Activated CD4-positive, alpha-beta memory T cell treated with anti-CD3 and anti-CD28 coated beads, Interleukin-2, amount 10 ng/mL, durations not matched to agents 7 days and 5 days (primary cell): Measurements from ENCODE around the gene MCU. TPM values are rescaled to one million over a fixed set of nuclear protein-coding genes. Genes with fewer than 3 reads are reported as not detected.
"Not testable (repeated sequence)": the region's sequence is repeated elsewhere in the genome, so short reads cannot be mapped to it uniquely, and the experiment has no call there.

Experiments
- CTCF ChIA-PET: fragments of 350-600 bp; sonication (Branson Sonifier 250); formaldehyde crosslinking; loops from one replicate; lab custom pipeline; 2021; ENCODE audit warnings: antibody characterized with exemption, inconsistent platforms; lab: Charles Lee
- POLR2A ChIA-PET: fragments of 350-600 bp; sonication (Branson Sonifier 250); formaldehyde crosslinking; loops from one replicate; lab custom pipeline; 2021; ENCODE audit warnings: antibody characterized with exemption; lab: Charles Lee
- DNase-seq: peaks from one replicate; pipeline ENCODE4 v3.0.0-alpha.2; 2020
- H3K27ac Mint-ChIP-seq: one replicate; pipeline ENCODE4 v1.8.0; 2021; ENCODE audit warnings: mild to moderate bottlenecking, mixed read lengths
- H3K27me3 Mint-ChIP-seq: one replicate; pipeline ENCODE4 v1.8.0; 2021; ENCODE audit warnings: mixed read lengths
- H3K36me3 Mint-ChIP-seq: one replicate; pipeline ENCODE4 v1.8.0; 2021; ENCODE audit warnings: low read depth, mixed read lengths
- H3K4me1 Mint-ChIP-seq: one replicate; pipeline ENCODE4 v1.8.0; 2021; ENCODE audit warnings: mixed read lengths
- H3K4me3 Mint-ChIP-seq: one replicate; pipeline ENCODE4 v1.8.0; 2021; ENCODE audit warnings: mild to moderate bottlenecking, mixed read lengths
- H3K9me3 Mint-ChIP-seq: one replicate; pipeline ENCODE4 v1.8.0; 2021; ENCODE audit warnings: mixed read lengths
- total RNA-seq, 2 experiments: library from RNA; stranded (reverse); gene quantifications; one replicate each; pipeline ENCODE4 v1.2.3, GENCODE V29; 2021

Gene MCU
- total RNA-seq, 2 experiments from 2014 or later, result 14.5 to 16.1 TPM

DNA sequence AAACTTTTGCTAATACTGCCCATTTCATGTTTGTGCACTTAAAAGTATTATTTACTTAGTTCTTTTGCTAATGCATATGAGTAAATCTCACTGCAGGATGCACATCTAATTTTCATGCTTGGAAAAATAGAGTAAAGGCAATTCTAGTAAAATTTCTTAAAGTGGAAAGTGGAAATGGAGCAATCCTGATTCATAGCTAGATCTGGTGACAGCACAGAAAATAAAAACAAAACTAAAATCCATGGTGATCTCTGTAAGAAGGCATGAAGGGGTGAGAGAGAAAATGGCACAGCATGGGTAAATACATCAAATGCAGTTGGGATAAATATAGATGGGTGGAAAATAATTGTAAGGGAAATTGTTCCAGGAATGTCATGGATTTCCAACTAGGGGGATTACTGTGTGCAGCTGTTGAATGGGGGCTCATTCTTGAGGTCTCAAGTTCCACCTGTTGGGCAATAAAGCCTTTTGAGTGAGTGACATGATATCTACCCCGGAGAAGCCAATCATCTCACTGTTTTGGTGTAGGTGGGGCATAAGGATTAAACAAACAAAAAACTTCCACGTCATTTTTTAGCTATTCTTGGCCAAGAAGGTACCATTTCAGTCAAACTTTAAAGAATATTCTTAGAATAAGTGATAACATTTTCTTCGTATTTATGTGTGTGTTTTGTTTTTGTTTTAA is 1.7 kb upstream of the MCU start:
- H3K9me3 Mint-ChIP-seq, result no peaks in the 10 kb centered on the region
- peaks cover 31% of the 10 kb centered on the region for H3K4me1 Mint-ChIP-seq
- H3K4me3 Mint-ChIP-seq, result no peak overlapping the region
- H3K27ac Mint-ChIP-seq, result no peak overlapping the region
- CTCF ChIA-PET, result no interaction called here
- POLR2A ChIA-PET, result interaction anchor here (2.6 kb wide), 1 partner anchor 11 kb away, joined by 22 read pairs; no protein-coding TSS in a partner anchor
- H3K36me3 Mint-ChIP-seq, result no peaks in the 10 kb centered on the region
- DNase-seq, result no peak
- H3K27me3 Mint-ChIP-seq, result peaks cover 13% of the 10 kb centered on the region

GRCh38 chr10:72691470-72691862 is 477 bp upstream of the MCU start:
- POLR2A ChIA-PET, result interaction anchor here (0.6 to 4.1 kb wide), 14 partner anchors 8 to 556 kb away, joined by 3 to 28 read pairs (median 5); partner anchors contain the start of genes DNAJC9, MICU1 and P4HA1
- no peak overlapping the region for H3K27ac Mint-ChIP-seq
- H3K36me3 Mint-ChIP-seq, result no peaks in the 10 kb centered on the region
- H3K9me3 Mint-ChIP-seq, result no peaks in the 10 kb centered on the region
- peak overlapping the region; percentile 75 for H3K4me3 Mint-ChIP-seq
- DNase-seq, result no peak
- CTCF ChIA-PET, result interaction anchor here (0.5 to 1.4 kb wide), 8 partner anchors 8 to 444 kb away, joined by 3 to 8 read pairs (median 4); no protein-coding TSS in a partner anchor
- peaks cover 31% of the 10 kb centered on the region for H3K4me1 Mint-ChIP-seq
- peaks cover 6% of the 10 kb centered on the region for H3K27me3 Mint-ChIP-seq

- Mint-ChIP-seq H3K4me1 (peaks cover 31% of the 10 kb centered on the region), H3K27ac (peak overlapping the region; percentile 58), H3K27me3 (peaks cover 1% of the 10 kb centered on the region), H3K9me3 (no peaks in the 10 kb centered on the region), H3K36me3 (no peaks in the 10 kb centered on the region), H3K4me3 (peak overlapping the region; percentile 84)
- POLR2A ChIA-PET, result interaction anchor here (0.8 to 4.1 kb wide), 6 partner anchors 13 to 67 kb away, joined by 3 to 28 read pairs (median 6); partner anchors contain the start of gene MICU1
- CTCF ChIA-PET, result interaction anchor here (0.5 to 1.4 kb wide), 4 partner anchors 24 to 644 kb away, joined by 3 to 4 read pairs (median 3); no protein-coding TSS in a partner anchor
- no peak for DNase-seq
Measured at GRCh38 chr10:72692744-72692993, 726 bp downstream of the MCU start.

GRCh38 chr10:72692994-72693781 is 1.2 kb downstream of the MCU start:
- peaks cover 1% of the 10 kb centered on the region for H3K27me3 Mint-ChIP-seq
- no peaks in the 10 kb centered on the region for H3K9me3 Mint-ChIP-seq
- H3K4me3 Mint-ChIP-seq, result peak overlapping the region; percentile 84
- H3K4me1 Mint-ChIP-seq, result peaks cover 31% of the 10 kb centered on the region
- no peaks in the 10 kb centered on the region for H3K36me3 Mint-ChIP-seq
- DNase-seq, result no peak
- peak overlapping the region; percentile 58 for H3K27ac Mint-ChIP-seq
- POLR2A ChIA-PET, result interaction anchor here (0.8 to 4.1 kb wide), 6 partner anchors 12 to 68 kb away, joined by 3 to 28 read pairs (median 6); partner anchors contain the start of gene MICU1
- CTCF ChIA-PET, result interaction anchor here (0.8 to 2.1 kb wide), 4 partner anchors 17 to 645 kb away, joined by 3 to 6 read pairs (median 3); no protein-coding TSS in a partner anchor

DNA sequence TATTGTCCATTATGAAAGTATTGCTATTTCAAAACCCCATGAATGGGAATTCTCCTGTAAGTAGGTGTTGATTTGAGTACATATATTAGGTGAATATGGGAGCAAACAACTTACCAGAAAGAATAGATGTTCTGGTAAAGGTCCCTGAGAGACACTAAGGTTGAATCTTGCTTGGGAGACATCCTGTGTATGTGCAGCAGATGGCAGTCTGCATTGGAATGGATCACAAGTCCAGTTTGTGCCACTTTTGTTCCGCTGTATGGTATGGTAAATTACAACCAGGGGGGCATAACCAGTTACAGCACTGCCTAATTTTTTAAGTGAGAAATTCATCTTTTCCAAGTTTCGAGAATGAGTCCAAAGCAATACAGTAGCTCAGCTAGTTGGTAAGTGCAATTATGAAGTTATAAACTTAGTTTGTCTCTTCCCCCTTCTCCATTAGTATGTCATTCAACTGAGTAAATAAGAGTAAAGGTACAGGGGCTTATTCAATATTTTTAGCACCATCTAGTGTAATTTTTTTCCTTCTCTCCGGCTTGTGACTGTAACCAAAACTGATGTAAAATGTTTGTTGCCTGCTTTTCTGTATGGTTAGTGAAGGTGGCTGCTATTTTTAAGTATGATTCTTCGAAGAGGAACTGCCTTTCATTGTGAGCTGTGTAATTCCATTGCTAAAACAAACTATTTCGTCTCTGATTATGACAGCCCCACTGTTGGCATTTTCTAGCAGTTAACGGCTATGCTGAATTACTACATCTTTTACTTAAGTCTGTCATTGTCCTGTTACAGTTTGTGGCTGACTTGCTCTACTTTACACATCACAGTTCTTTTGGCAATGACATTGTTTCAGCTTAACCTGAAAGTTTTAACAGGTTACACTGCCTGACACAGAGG is 2.8 kb downstream of the MCU start:
- ChIA-PET CTCF (interaction anchor here (0.6 to 2.1 kb wide), 3 partner anchors 10 to 365 kb away, joined by 4 to 6 read pairs (median 6); no protein-coding TSS in a partner anchor), POLR2A (interaction anchor here (0.6 to 4.1 kb wide), 2 partner anchors 8 to 19 kb away, joined by 3 to 28 read pairs; no protein-coding TSS in a partner anchor)
- no peak for DNase-seq
- no peaks in the 10 kb centered on the region for H3K36me3 Mint-ChIP-seq
- H3K27me3 Mint-ChIP-seq, result peaks cover 1% of the 10 kb centered on the region
- H3K4me1 Mint-ChIP-seq, result peaks cover 31% of the 10 kb centered on the region
- H3K9me3 Mint-ChIP-seq, result no peaks in the 10 kb centered on the region
- no peak overlapping the region for H3K27ac Mint-ChIP-seq
- H3K4me3 Mint-ChIP-seq, result no peak overlapping the region

DNA sequence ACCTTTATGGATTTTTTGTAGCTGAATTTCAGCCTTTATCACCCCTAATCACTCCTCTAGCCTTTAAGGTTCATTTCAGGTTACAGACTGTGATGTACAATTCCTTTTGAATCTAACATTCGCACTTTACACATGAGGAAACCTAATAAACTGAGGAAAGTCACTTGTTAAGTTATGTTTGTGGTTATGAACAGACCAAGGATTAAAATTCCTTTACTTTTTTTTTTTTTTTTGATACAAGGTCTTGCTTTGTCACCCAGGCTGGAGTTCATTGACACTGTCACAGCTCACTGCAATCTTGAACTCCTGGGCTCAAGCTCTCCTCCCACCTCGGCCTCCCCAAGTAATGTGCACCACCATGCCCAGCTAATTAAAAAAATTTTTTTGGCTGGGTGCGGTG is 3.6 kb downstream of the MCU start:
- ChIA-PET POLR2A (interaction anchor here (1.3 kb wide), 2 partner anchors 13 to 16 kb away, joined by 3 to 4 read pairs; no protein-coding TSS in a partner anchor), CTCF (interaction anchor here (0.9 kb wide), 1 partner anchor 364 kb away, joined by 4 read pairs; no protein-coding TSS in a partner anchor)
- no peaks in the 10 kb centered on the region for H3K27me3 Mint-ChIP-seq
- no peak overlapping the region for H3K27ac Mint-ChIP-seq
- H3K9me3 Mint-ChIP-seq, result no peaks in the 10 kb centered on the region
- no peak overlapping the region for H3K4me3 Mint-ChIP-seq
- no peak for DNase-seq
- H3K36me3 Mint-ChIP-seq, result no peaks in the 10 kb centered on the region
- H3K4me1 Mint-ChIP-seq, result peaks cover 26% of the 10 kb centered on the region

- DNase-seq, result no peak
- H3K4me3 Mint-ChIP-seq, result no peak overlapping the region
- H3K27ac Mint-ChIP-seq, result no peak overlapping the region
- ChIA-PET POLR2A (no interaction called here), CTCF (no interaction called here)
- no peaks in the 10 kb centered on the region for H3K27me3 Mint-ChIP-seq
- H3K4me1 Mint-ChIP-seq, result peaks cover 23% of the 10 kb centered on the region
- H3K9me3 Mint-ChIP-seq, result no peaks in the 10 kb centered on the region
- H3K36me3 Mint-ChIP-seq, result no peaks in the 10 kb centered on the region
Measured at GRCh38 chr10:72697716-72698115, 5.8 kb downstream of the MCU start.

GRCh38 chr10:72702465-72702864 is 10.5 kb downstream of the MCU start:
- CTCF ChIA-PET, result interaction anchor here (0.7 kb wide), 1 partner anchor 14 kb away, joined by 3 read pairs; no protein-coding TSS in a partner anchor
- DNase-seq, H3K27ac Mint-ChIP-seq, H3K27me3 Mint-ChIP-seq, H3K4me3 Mint-ChIP-seq, H3K9me3 Mint-ChIP-seq, POLR2A ChIA-PET, H3K36me3 Mint-ChIP-seq: not testable (repeated sequence)
- H3K4me1 Mint-ChIP-seq, result peaks cover 12% of the 10 kb centered on the region

DNA sequence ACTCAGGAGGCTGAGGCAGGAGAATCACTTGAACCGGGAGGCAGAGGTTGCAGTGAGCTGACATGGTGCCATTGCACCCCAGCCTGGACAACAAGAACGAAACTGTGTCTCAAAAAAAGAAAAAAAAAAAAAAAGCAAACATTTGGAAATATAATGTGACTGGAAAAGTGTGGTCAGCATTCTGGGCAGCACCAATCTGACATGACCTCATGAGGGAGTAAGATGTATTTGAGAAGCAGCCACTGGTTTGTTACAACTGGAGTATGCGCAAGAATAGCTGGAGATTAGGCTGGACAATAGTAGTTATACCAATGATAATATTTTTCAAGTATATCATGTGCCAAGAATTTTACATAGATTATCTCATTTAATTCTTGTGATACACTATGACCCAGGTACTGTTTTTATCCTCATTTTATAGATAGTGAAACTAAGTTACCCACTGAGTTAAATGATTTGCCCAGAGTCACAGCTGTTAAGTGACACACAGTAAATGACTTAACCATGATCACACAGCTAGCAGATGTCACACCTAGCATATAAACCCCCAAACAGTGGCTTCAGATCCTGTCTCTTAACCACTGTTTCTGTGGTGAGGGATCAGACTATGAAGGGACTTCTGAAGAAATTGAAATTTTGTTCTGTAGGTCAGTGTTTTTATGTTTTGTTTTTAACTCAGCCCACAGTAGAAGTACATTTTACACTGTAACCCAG is 11.1 kb downstream of the MCU start:
- no peak for DNase-seq
- ChIA-PET POLR2A (interaction anchor here (0.6 to 1.0 kb wide), 3 partner anchors 8 to 27 kb away, joined by 3 read pairs; partner anchors contain the start of gene MCU), CTCF (interaction anchor here (0.7 to 1.0 kb wide), 2 partner anchors 15 to 132 kb away, joined by 3 read pairs; no protein-coding TSS in a partner anchor)
- Mint-ChIP-seq H3K36me3 (peaks cover 2% of the 10 kb centered on the region), H3K9me3 (no peaks in the 10 kb centered on the region), H3K4me1 (peaks cover 12% of the 10 kb centered on the region), H3K4me3 (no peak overlapping the region), H3K27ac (no peak overlapping the region), H3K27me3 (no peaks in the 10 kb centered on the region)

DNA sequence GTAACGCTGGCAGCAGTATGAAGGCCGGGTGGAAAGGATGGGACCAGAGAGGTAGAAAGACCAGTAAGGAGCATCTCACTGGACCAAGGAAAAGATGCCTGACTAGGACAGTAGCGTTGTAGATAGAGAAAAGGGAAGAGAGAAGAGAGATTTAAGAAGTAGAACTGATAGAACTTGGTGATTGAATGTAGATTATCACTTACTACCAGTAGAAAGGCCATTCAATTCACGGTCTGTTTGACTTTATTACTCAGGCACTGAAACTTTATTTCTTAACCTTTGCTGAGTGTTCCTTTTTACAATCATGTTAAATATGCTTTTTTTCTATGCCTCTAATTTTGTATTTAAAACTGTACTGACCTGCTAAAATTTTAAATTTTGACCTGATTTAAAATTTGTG is 12.2 kb downstream of the MCU start:
- no peak overlapping the region for H3K27ac Mint-ChIP-seq
- ChIA-PET CTCF (no interaction called here), POLR2A (interaction anchor here (1.0 kb wide), 1 partner anchor 12 kb away, joined by 3 read pairs; the partner anchor contains the start of gene MCU)

GRCh38 chr10:72709041-72709440 is 17.1 kb downstream of the MCU start:
- ChIA-PET CTCF (no interaction called here), POLR2A (interaction anchor here (1.3 kb wide), 1 partner anchor 13 kb away, joined by 3 read pairs; no protein-coding TSS in a partner anchor)
- Mint-ChIP-seq H3K4me3 (no peak overlapping the region), H3K9me3 (no peaks in the 10 kb centered on the region), H3K36me3 (peaks cover under 1% of the 10 kb centered on the region), H3K4me1 (no peaks in the 10 kb centered on the region), H3K27ac (no peak overlapping the region), H3K27me3 (no peaks in the 10 kb centered on the region)
- no peak for DNase-seq

More for the DNA sequence above, 12.2 kb downstream of the MCU start:
- H3K4me1 Mint-ChIP-seq, result peaks cover 12% of the 10 kb centered on the region
- peaks cover 2% of the 10 kb centered on the region for H3K36me3 Mint-ChIP-seq
- H3K4me3 Mint-ChIP-seq, result no peak overlapping the region
- H3K27me3 Mint-ChIP-seq, result no peaks in the 10 kb centered on the region
- no peaks in the 10 kb centered on the region for H3K9me3 Mint-ChIP-seq
- DNase-seq, result no peak
